GM18861 (cell line): ENCODE data around the gene PACSIN2.
"Not testable (repeated sequence)": the region's sequence is repeated elsewhere in the genome, so short reads cannot be mapped to it uniquely, and the experiment has no call there.

ENCODE experiments used
- ATAC-seq: cut with Tn5 transposase; IDR thresholded peaks from one replicate; pipeline ENCODE4 v1.9.1; 2021; ENCODE audit not compliant: unreplicated experiment

The PACSIN2 gene

DNA sequence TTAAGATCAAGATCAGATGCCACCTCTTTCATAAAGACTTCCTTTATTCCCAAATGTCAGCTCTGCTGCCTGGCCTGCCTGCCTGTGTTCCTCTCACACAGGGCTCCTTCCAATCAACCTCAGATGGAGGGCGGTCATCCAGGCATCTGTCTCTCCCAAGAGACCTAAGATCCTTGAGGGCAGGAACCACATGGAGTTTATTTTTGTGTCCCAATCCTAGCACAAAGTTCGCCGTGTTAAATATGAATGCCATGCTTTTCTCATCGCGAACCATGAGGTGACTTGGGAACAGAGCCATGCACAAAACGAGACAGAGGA, 85.2 kb downstream of the PACSIN2 start:
- ATAC-seq, result no peak

DNA sequence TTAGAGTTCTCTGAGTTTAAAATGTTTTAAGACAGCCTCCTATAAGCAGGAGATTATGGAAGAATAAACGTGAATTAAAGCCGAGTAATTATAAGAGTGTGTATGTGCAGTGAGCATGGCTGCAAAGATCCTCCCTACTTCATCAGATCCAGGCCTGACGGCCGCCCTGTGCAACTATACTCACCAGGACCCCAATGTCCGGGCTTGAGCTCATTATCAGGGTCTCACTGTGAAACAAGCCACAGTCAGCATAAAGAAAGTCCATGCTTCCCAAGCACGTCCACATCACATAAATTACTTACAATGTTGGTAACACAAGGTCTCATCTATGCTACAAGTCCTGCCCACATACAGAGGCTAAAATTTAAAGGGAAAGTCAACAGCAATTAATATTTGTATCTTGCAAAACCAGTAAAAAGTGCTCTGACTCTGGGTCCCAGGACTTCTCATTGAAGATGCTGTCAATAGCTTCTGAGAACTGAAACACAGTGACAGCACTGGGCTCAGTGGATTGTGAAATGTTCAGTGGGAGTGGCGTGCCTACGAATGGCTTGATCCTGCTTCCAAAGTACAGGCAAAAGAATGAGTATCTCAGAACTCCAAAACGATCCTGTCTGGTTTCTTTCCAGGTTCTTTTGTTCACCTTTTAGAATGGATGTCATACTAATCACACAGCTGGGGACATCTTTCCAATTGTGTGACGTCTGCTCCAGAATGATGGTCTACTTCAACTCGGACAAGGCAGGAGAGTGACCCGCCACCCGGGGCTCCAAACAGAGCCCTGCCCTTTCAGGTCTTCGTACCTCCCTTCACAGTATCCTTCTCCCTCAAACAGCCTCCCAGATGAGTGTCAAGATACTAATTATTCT, 85.7 kb downstream of the PACSIN2 start:
- no peak for ATAC-seq

DNA sequence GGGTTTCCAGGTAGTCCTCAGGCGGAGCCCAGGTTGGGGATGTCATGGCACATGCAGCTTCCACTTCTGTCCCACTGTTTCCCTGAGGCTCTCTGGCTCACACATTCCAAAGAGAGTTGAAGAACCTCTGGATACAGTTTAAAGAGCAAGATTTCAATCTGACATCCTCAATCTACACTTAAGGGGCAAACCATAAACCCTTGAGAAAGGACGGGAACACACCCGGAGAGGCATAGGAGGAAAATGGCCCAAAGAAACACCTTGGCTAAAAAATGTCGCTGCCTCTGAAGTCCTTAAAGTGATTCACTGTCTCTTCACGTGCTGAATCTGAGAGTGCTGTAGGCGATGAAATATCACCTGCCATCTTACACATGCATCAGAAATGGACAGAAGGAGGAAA, 87.0 kb downstream of the PACSIN2 start:
- ATAC-seq, result no peak

DNA sequence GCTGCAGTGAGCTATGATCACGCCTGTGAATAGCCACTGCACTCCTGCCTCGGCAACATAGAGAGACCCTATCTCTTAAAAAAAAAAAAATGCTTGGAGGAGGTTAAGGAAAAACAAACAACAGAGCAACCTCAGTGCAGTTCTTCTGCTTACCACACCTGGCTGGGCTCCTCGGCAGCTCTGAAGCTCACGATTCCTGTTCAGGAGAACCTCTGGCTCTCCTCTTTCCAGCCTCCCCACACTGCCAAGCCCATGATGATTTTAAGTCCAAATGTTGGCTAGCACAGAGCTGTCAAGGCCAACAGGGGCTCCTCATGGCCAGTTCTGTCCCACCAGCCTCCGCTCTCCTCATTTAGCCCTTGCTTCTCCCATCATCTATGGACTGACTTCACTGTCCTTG, 88.2 kb downstream of the PACSIN2 start:
- ATAC-seq, result no peak

DNA sequence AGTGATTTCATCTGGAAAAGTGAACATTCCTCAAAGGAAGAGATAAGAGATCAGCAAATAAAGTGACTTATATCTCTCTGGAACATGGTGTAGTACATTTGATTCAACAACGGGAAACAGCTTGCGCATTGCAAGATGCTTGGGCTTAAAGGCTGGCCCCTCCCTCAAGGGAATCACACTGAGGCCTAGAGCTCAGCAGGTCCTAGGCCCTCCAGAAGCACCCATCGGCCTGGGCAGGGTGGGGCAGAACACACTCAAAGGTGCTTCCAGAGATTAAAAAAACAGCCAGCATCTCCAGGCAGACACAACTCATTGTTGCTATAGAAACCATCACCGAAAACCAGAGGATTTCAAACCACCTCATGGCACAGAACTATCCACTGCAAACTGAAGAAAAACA, 88.8 kb downstream of the PACSIN2 start:
- ATAC-seq, result no peak

DNA sequence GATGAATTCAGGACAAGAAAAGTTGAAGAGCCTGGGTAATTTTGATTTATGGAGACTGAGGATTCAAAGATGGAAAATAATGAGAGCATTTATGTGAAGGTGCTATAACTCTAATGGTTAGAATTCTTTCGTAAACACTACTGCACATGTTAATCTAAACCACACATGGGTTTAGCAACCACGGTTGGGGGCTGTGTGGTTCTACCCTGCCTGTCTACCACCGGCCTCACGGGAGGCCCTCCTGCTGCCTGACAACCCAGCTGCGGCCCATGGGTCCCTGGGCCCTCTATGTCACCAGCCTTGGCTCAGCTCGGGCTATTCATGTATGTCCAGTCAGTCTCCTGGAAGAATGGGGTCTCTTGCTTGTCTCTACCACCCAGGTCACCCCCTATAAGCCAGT, 89.4 kb downstream of the PACSIN2 start:
- no peak for ATAC-seq

DNA sequence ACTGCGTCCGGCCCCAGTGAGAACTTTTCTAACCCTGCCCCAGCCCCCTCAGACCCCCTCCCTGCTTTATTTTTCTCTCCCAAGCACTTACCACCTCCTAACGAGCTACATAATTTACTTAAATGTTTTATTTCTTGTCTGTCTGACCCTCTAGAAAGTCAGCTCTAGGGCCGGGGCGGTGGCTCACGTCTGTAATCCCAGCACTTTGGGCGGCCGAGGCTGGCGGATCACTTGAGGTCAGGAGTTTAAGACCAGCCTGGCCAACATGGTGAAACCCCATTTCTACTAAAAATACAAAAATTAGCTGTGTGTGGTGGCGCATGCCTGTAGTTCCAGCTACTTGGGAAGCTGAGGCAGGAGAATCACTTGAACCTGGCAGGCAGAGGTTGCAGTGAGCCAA, 89.9 kb downstream of the PACSIN2 start:
- ATAC-seq, result not testable (repeated sequence)

DNA sequence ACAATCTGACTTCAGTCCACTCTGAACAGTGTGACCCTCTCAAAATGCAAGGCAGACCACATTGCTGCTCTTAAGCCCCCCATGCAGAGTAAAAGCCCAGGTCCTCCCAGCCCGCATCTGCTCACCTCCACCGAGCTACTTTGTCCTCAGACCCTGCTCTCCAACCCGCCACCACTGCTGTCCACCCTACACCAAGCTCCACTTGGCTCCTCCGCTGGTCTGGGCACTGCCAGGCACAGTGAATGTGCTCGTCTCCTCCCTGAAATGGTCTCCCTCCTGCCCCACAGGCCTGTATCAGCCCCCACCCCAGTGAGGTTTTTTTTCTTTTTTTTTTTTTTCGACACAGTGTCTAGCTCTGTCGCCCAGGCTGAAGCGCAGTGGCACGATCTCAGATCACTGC, 90.5 kb downstream of the PACSIN2 start:
- no peak for ATAC-seq

DNA sequence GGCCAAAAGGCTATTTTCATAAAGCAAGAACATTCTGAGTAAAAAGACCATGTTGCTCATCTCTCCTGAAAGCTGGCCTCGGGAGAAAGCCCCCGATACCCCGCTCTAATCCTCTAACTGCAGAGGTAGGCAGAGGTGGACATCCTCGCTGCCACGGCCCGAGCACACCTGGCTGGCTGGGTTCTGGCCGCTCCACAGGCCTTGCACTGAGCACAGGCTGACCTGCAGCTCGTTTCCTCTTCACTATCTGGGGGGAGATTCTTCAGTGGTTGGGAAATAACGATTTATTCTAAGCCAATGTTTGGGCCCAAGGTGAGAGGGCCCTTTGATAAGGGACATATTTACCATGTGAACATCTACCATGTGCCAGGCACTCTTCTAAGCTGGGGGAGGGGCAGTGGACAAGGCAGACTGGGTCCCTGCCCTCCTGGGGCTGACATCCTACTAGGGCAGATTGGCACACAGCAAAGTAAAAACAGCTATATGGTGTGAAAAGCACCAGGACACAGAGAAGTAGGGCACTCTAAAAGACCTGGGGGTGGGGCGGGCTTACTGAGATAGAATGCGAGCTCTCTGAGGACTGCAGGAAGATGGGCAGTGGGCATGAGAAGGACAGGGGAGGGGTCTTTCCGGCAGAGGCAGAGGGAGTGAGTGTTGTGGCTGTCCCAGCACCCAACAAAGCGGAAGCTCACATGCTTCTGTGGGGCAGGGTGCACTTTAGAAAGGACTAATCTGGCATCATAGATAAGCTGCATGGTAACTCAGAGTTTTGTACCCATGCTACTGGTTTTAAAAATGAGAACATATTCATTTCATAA, 92.4 kb downstream of the PACSIN2 start:
- no peak for ATAC-seq

DNA sequence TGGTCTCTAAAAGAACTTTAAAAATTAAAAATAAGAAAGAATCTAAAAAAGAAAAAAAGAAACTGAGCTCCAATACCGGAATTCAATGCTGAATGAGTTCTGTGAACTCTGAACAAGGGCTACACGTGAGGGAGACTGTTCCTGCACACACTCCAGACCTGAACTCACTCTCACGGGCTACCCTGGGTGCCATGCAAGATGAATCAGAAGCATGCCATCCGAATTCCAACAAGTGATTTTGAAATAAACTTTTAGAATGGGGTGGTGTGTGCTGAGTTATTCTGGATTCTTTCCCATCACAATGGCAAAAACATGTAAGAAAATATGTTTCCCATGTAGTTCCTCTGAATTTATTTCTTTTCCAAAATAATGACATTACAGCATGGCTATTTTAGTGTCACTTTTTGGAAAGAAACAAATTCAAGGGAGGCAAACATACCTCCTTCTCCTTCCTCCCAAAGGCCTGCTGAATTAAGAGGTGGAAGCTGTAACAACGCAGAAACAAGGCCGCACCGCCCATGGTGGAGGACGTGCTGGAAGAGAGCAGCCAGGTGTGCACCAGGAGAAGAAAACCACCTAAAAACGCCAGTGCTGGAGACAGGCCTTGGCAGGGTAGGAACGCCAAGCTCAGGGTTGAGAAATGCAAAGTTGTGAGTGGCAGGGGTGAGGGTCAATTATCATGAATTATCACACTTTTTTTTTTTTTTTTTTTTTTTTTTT, 94.7 kb downstream of the PACSIN2 start:
- no peak for ATAC-seq

DNA sequence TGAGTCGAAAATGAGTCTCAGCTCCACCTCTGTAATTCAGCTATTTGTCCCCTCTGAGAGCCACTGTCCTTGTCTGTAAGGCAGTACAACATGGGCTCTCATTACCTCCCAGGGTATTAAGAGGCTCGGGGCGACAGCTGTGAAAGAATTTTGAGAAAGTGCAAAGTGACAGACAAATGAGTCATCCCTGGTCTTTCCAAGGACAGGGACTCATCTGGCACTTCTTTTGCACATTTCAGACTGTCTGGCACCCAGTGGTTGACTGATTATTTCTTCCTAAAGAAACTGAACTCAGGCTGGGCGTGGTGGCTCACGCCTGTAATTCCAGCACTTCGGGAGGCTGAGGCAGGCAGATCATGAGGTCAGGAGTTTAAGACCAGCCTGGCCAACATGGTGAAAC, 95.8 kb downstream of the PACSIN2 start:
- ATAC-seq, result no peak

DNA sequence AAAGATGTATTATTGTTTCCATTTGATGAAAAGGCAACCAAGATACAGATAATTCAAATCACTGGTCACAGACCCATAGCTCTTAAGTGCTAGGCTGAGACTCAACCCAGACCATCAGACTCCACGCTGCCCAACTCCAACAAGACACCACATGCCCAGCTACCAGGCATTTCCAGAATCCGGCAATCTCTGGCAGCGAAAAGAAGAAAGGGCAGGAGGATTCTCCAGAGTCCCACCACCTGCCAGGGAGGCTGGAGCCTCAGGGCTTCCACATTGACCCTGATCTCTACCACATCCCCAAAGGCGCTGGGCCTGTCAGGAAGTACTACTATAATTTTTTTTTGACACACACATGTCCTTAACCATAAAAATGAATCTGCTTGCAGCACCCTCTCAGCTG, 96.4 kb downstream of the PACSIN2 start:
- ATAC-seq, result no peak

DNA sequence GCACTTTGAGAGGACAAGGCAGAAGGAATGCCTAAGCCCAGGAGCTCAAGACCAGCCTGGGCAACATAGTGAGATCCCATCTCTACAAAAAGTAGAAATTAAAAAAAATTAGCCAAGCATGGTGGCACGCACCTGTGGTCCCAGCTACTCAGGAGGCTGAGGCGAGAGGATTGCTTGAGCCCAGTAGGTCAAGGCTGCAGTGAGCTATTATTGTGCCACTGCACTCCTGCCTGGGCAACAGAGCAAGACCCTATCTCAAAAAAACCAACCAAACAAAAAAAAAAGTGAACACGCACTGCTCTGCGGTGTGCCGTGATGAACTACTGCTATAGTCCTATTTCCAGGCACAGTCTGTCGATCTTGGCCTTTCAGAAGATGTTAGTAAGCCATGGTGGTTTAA, 97.6 kb downstream of the PACSIN2 start:
- ATAC-seq, result not testable (repeated sequence)

DNA sequence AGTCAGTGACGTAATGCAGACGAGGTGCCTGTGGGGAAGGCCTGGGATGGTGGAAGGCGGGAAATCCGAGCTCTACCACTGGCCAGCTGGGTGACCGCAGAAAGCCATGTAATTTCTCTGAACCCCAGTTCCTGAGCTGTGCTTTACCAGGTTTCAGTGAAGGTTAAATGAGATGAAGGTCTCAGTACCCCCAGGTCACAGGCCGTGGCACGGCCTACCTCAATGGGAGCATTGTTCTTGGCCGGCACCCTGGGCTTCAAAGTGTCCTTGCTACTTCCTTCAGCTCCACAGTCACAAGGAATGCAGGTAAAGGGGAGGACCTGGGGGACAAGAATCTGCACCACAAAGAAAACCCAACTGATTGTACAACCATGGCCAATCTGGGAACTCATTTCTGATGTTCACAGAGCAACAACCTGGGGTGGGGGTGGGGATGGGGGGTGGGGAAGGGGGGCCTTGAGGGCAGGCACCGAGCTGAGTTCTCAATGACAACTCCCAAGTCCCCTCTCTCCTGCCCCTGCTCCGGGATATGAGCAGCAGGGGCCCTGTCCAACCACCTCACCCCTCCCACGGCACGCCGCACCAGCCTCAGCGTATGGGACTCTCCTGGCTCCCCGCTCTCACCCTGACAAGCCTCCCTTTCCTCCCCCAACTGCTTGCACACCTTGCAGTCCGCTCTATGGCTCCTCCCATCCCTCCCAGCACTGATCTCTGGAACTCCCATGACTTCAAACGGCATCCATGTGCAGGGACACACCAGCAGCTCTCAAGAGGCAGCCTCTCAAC, 98.8 kb downstream of the PACSIN2 start:
- ATAC-seq, result no peak

DNA sequence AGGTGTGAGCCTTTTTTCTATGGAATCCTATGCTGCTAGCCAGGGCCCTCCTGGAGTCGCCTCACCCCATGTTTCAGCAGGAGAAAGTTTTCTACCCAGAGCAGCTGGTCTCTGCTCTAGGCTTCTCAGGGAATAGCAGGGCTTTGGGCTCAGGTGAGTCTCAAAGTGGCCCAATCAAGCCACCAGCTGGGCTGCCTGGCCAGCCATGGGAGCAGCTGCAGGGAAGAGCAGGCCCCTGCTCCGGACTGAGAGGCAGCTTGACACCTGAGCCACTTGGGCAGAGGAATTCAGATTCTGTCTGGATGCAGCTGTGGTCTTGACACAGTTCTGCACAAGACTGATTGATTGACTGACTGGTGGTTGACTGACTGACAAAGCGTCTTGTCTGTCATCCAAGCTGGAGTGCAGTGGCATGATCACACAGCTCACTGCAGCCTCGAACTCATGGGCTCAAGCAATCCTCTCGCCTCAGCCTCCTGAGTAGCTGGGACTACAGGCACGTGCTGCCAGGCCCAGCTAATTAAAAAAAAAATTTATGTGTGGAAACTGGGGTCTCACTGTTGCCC, 100.4 kb downstream of the PACSIN2 start:
- no peak for ATAC-seq

DNA sequence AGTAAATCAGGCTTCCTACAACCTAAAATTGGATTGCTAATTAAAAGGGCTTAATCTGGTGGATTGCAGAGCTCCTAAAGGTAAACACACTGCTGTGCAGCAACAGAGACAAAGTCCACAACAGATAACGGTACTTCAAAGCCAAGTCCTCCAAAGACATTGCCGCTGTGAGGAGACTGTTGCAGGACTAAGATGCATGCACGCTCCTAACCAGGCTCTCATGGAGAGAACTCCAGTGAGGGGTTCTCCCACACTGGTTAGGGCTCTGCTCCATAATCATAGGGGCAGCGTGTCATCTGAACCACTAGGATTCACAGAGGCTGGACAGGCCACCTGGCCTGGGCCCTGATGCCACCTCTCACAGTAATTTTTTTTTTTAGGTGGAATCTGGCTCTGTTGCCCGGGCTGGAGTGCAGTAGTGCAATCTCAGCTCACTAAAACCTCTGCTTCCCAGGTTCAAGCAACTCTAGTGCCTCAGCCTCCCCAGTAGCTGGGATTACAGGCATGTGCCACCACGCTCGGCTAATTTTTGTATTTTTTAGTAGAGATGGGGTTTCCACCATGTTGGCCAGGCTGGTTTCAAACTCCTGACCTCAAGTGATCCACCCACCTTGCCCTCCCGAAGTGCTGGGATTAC, 101.0 kb downstream of the PACSIN2 start:
- ATAC-seq, result no peak

DNA sequence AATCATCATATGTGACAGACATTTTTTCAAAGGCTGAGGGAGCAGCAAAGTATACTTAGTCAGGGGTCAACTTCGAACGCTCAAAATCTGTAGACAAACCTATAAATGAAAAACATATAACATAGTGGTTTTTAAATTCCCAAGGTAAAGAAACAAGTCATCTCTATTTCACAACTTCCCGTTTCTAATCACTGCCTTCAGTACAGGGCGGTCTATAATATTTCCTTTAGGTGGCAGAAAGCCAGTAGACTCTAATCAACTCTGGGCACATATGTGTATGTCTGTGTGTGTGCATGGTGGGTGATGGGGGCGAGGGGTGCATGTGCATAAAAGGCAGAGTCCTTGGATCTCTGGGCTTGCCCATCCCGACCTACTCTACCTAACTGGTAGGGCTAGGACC, 102.9 kb downstream of the PACSIN2 start:
- ATAC-seq, result no peak

DNA sequence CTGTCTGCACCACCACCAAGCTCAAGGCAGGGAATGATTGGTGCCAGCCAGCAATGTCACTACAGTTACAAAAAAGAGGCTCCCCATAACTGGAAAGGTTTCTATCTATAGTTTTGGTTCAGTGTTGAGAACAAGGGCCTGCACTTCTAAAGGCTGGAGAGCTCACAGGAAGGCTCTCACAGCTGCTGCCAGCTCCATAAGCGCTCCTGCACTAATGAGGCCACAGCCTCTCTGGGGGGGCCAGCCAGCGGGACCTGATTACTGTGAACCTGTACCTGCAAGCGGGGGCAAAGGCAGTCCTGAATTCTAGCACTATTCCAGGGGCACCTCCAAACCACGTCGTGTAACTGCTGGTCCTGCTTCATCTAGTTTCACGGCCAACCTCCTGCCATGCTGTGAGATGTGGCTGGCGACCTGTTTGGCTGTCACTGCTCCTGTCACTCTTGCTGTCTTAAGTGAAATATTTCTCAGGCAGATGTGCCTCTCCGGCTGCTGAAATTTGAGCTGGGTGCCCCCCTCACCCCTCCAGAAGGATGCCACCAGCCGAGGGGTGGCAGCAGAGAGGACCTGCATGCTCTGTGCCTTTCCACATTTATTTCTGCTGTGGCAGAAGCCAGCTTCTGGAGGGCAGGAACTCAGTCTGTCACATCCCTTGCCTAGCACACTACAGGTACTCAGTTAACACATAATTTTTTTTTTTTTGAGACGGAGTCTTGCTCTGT, 104.6 kb downstream of the PACSIN2 start:
- ATAC-seq, result no peak

DNA sequence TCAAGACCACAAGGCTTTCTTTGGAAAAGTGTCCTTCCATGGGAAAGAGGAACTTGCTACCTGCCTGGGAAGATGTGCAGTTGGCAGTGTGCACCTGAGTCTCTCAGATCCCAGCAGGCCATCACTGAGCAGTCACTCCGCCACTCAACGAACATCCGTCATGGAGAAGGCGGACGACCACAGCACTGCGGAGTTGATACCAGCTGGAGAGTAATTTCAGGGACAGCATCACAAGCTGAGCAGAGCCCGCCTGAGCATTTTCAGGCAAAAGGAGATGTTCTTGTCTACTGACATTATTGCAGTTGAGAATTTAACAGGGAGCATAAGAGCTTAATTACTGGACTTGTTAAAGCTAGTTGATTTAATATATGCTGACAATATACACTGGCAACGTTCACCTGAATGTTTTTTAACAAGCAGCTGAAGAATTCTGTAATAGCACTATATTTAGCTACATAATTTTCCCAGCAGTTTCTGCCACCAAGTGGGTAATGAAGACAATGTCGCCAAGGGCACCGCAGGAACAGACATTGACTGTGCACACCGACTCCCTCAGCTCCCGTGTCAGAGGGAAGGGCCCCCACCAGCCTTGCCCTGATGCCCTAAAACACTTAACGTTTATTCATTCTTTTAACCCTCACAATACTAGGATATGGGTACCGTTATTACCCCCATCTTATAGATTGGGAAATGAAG, 105.4 kb downstream of the PACSIN2 start:
- ATAC-seq, result no peak
